ENCODE results near the gene VDAC2.

The VDAC2 gene

DNA sequence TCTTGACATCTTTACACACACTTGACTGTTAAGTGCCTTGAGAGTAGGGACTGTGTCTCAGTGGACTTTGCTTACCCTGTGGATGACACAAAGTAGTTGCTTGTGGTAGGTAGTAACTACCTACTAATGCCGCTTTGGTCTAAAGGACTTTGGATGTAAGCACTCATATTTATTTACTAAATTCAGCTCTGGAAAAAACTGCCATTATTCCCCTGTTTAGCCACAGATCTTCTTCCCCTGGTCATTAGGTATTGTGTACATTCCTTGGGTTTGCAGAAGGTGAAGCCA, 2.8 kb upstream of the VDAC2 start:
- no peak overlapping the region for H3K4me2 ChIP-seq (ENCODE audit: low read length)
- H2AFZ ChIP-seq (ENCODE audit: low read depth, low read length): no peak overlapping the region
- H3K4me1 ChIP-seq (ENCODE audit: low read length): peaks cover 12% of the 10 kb centered on the region
- no peak overlapping the region for H3K9ac ChIP-seq (ENCODE audit: low read length)
- peaks cover 3% of the 10 kb centered on the region for H3K36me3 ChIP-seq (replicated peaks; ENCODE audit: low read depth, low read length)
- no peaks in the 10 kb centered on the region for H3K27me3 ChIP-seq (ENCODE audit: low read depth, low read length)
- H3K9me3 ChIP-seq (ENCODE audit: insufficient read depth, low read length): no peaks in the 10 kb centered on the region
- peaks cover 24% of the 10 kb centered on the region for H3K79me2 ChIP-seq (ENCODE audit: low read length)
- TF ChIP-seq, protein P1, sequence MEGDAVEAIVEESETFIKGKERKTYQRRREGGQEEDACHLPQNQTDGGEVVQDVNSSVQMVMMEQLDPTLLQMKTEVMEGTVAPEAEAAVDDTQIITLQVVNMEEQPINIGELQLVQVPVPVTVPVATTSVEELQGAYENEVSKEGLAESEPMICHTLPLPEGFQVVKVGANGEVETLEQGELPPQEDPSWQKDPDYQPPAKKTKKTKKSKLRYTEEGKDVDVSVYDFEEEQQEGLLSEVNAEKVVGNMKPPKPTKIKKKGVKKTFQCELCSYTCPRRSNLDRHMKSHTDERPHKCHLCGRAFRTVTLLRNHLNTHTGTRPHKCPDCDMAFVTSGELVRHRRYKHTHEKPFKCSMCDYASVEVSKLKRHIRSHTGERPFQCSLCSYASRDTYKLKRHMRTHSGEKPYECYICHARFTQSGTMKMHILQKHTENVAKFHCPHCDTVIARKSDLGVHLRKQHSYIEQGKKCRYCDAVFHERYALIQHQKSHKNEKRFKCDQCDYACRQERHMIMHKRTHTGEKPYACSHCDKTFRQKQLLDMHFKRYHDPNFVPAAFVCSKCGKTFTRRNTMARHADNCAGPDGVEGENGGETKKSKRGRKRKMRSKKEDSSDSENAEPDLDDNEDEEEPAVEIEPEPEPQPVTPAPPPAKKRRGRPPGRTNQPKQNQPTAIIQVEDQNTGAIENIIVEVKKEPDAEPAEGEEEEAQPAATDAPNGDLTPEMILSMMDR (IDR thresholded peaks at IDR 0.05; ENCODE audit: low read depth, low read length): no peak
- no peak for TF ChIP-seq EZH2phosphoT487 (IDR thresholded peaks at IDR 0.05; ENCODE audit: low read depth)
- no peak overlapping the region for H3K27ac ChIP-seq (ENCODE audit: low read length)
- no peak overlapping the region for H3K4me3 ChIP-seq (ENCODE audit: low read length)
- no peaks in the 10 kb centered on the region for H4K20me1 ChIP-seq (ENCODE audit: insufficient read depth, low read length)

DNA sequence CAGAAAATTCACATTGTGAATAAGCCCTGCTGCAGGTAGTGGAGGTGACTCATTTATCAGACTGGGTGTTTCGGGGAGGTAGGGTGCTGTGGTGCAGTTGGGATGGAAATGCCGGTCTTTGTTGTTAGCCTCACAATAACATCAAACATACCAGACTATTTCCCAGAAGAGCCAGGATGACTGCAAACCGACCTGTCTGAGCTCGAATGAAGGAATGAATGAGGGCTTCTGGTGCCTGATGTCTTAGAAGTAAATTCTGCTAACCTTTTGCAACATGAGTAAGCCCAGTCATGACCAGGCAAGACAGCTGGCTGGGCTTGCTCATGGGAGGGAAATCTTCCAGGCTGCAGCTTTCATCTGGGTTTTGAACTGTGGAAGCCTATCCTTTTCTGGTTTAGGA, 2.4 kb upstream of the VDAC2 start:
- no peak overlapping the region for H3K27ac ChIP-seq (ENCODE audit: low read length)
- no peak for TF ChIP-seq EZH2phosphoT487 (IDR thresholded peaks at IDR 0.05; ENCODE audit: low read depth)
- TF ChIP-seq, protein P1 (IDR thresholded peaks at IDR 0.05; ENCODE audit: low read depth, low read length): no peak

DNA sequence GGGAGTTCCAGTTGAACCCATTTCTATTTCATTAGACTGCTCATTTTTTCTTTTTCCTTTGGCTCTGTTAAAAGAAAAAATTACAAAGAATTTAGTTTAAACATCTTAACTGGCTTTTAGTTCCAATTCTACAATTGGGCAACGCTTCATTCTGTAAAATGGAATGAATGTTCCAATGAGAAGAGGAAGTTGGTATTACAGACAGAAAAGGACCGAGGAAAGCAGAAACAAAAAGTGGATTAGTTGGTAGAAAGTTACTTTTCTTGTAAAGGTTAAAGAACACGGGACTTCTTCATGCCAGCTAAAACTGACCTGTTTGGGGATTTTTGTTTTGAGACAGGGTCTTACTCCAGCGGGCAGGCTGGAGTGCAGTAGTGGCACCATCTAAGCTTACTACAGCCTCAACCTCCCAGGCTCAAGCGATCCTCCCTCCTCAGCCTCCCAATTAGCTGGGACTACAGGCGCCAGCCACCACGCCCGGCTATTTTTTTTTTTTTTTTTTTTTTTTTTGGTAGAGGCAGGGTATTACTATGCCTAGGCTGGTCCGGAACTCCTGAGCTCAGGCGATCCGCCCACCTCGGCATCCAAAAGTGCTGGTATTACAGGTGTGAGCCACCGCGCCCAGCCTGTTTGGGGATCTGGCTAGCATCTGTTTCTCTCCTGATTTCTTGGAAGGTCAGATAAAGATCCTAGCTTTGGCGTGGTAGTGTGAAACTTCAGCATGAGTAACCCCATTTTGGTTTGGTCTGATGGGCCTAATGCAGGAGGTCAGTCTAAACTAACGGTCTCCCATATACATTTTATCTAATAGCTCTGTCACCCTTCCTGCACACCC, 1.3 kb upstream of the VDAC2 start:
- Histone ChIP-seq H3K79me2 (ENCODE audit: low read length) (peaks cover 37% of the 10 kb centered on the region), H3K4me2 (ENCODE audit: low read length) (peak overlapping the region; percentile 99), H3K36me3 (replicated peaks; ENCODE audit: low read depth, low read length) (peaks cover 8% of the 10 kb centered on the region), H3K4me3 (ENCODE audit: low read length) (peak overlapping the region; percentile 98), H4K20me1 (ENCODE audit: insufficient read depth, low read length) (no peaks in the 10 kb centered on the region), H3K9me3 (ENCODE audit: insufficient read depth, low read length) (no peaks in the 10 kb centered on the region), H3K27me3 (ENCODE audit: low read depth, low read length) (no peaks in the 10 kb centered on the region), H3K9ac (ENCODE audit: low read length) (peak overlapping the region; percentile 99), H2AFZ (ENCODE audit: low read depth, low read length) (peak overlapping the region; percentile 95), H3K27ac (ENCODE audit: low read length) (peak overlapping the region; percentile 92), H3K4me1 (ENCODE audit: low read length) (peaks cover 12% of the 10 kb centered on the region)
- TF ChIP-seq, protein P1 (IDR thresholded peaks at IDR 0.05; ENCODE audit: low read depth, low read length): no peak
- TF ChIP-seq EZH2phosphoT487 (IDR thresholded peaks at IDR 0.05; ENCODE audit: low read depth): no peak

More for the DNA sequence above, 2.4 kb upstream of the VDAC2 start:
- Histone ChIP-seq H3K36me3 (replicated peaks; ENCODE audit: low read depth, low read length) (peaks cover 3% of the 10 kb centered on the region), H3K4me2 (ENCODE audit: low read length) (no peak overlapping the region), H3K9ac (ENCODE audit: low read length) (no peak overlapping the region), H2AFZ (ENCODE audit: low read depth, low read length) (no peak overlapping the region), H3K79me2 (ENCODE audit: low read length) (peaks cover 28% of the 10 kb centered on the region), H3K9me3 (ENCODE audit: insufficient read depth, low read length) (no peaks in the 10 kb centered on the region), H3K4me1 (ENCODE audit: low read length) (peaks cover 12% of the 10 kb centered on the region), H3K4me3 (ENCODE audit: low read length) (no peak overlapping the region), H3K27me3 (ENCODE audit: low read depth, low read length) (no peaks in the 10 kb centered on the region), H4K20me1 (ENCODE audit: insufficient read depth, low read length) (no peaks in the 10 kb centered on the region)

DNA sequence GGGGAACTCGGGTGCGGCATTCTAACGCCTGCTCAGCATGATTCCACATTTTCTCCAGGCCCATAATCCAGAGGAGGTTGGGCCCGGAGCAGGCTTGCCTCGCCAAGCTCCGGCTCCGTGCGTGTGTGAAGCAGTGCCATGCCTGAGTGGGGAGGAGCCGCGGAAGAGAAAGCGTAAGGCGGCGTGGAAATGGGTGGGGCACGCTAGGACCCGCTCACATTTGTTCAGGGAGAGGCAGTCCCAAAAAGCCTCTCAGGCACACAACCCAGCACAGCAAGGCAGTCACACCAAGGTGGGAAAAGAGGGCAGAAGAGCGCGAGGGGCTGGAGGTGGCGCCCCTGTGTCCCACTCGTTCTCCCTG, 695 bp upstream of the VDAC2 start:
- TF ChIP-seq EZH2phosphoT487 (IDR thresholded peaks at IDR 0.05; ENCODE audit: low read depth): no peak
- TF ChIP-seq, protein P1 (IDR thresholded peaks at IDR 0.05; ENCODE audit: low read depth, low read length): no peak
- Histone ChIP-seq H2AFZ (ENCODE audit: low read depth, low read length) (peak overlapping the region; percentile 95), H3K79me2 (ENCODE audit: low read length) (peaks cover 43% of the 10 kb centered on the region), H3K4me2 (ENCODE audit: low read length) (peak overlapping the region; percentile 99), H3K9ac (ENCODE audit: low read length) (peak overlapping the region; percentile 99), H3K4me3 (ENCODE audit: low read length) (peak overlapping the region; percentile 98), H3K9me3 (ENCODE audit: insufficient read depth, low read length) (no peaks in the 10 kb centered on the region), H3K27me3 (ENCODE audit: low read depth, low read length) (no peaks in the 10 kb centered on the region), H4K20me1 (ENCODE audit: insufficient read depth, low read length) (no peaks in the 10 kb centered on the region), H3K36me3 (replicated peaks; ENCODE audit: low read depth, low read length) (peaks cover 8% of the 10 kb centered on the region), H3K27ac (ENCODE audit: low read length) (peak overlapping the region; percentile 92), H3K4me1 (ENCODE audit: low read length) (peaks cover 12% of the 10 kb centered on the region)

All from OCI-LY3 (cell line).